Measurements from ENCODE around the gene SLC22A16.

SLC22A16 gene

DNA sequence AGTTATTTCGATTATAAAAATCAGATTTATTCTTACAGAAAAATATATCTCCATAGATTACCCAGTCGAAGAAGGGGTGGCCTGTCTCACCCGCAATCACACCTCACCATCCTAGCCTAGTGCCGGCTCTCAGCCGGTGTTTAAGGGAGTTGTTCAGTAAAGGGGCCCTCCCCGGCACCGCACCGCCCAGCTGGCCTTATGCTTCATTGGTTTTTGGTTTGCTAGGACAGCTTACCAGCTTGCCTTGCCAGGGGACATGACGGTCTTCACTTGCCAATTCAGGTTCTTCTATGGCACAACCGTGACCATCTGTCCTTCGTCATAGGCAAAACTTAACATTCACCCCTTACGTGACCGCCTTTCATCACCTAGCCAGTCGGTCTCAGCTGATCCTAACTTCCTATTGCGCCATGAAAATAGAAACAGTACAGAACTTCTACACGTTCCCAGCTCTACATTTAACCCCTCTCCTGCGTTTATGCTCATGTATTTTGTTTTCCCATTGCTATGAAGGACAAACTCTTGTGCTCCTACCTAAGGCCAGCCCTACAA lies 44.7 kb upstream of the SLC22A16 start:
- no peaks in the 10 kb centered on the region for H3K27me3 ChIP-seq (replicated peaks; ENCODE audit: control insufficient read depth, insufficient read depth, low read length)
- DNase-seq (ENCODE audit: extremely low read depth, insufficient read length): no peak
- H3K36me3 ChIP-seq (ENCODE audit: control insufficient read depth, insufficient read depth, low read length): no peaks in the 10 kb centered on the region
- no peak for TF ChIP-seq CTCF (IDR thresholded peaks at IDR 0.05; ENCODE audit: insufficient read depth, low read length, poor library complexity, severe bottlenecking)
- no peak overlapping the region for H3K4me3 ChIP-seq (replicated peaks; ENCODE audit: low read depth, low read length)

- Histone ChIP-seq H3K36me3 (ENCODE audit: control insufficient read depth, insufficient read depth, low read length) (no peaks in the 10 kb centered on the region), H3K4me3 (replicated peaks; ENCODE audit: low read depth, low read length) (no peak overlapping the region), H3K27me3 (replicated peaks; ENCODE audit: control insufficient read depth, insufficient read depth, low read length) (no peaks in the 10 kb centered on the region)
- DNase-seq (ENCODE audit: extremely low read depth, insufficient read length): no peak
- no peak for TF ChIP-seq CTCF (IDR thresholded peaks at IDR 0.05; ENCODE audit: insufficient read depth, low read length, poor library complexity, severe bottlenecking)
Measured at GRCh38 chr6:110520209-110520965, 44.0 kb upstream of the SLC22A16 start.

DNA sequence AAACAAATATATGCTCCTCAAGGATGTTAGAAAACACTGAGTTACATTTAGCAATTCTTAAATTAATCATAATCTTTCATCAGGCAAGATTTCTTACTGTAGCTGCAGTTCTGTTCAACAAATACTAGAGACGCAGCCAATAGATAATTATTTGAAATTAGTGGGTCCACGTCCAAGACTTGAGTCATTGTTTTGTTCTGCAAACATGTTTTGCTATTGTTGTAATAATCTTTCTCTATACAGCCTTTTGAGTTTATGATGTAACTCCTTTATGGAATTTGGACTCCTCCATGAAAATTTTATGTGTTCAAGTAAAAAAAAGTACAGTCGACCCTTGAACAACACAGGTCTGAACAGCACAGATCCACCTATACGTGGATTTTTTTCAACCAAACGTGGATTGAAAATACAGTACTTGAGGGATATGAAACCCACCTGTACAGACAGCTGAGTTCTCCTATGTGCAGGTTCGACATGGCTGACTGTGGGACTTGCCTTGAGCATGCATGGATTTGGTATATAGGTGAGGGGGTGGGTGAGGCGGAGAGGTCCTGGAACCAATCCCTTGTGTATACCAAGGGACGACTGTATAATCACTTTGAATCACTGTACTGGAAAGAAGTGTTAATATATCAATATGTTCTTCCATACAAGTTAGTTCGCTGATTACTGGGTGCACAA lies 41.3 kb upstream of the SLC22A16 start:
- no peak overlapping the region for H3K4me3 ChIP-seq (replicated peaks; ENCODE audit: low read depth, low read length)
- DNase-seq (ENCODE audit: extremely low read depth, insufficient read length): no peak
- H3K27me3 ChIP-seq (replicated peaks; ENCODE audit: control insufficient read depth, insufficient read depth, low read length): no peaks in the 10 kb centered on the region
- no peak for TF ChIP-seq CTCF (IDR thresholded peaks at IDR 0.05; ENCODE audit: insufficient read depth, low read length, poor library complexity, severe bottlenecking)
- H3K36me3 ChIP-seq (ENCODE audit: control insufficient read depth, insufficient read depth, low read length): no peaks in the 10 kb centered on the region

DNA sequence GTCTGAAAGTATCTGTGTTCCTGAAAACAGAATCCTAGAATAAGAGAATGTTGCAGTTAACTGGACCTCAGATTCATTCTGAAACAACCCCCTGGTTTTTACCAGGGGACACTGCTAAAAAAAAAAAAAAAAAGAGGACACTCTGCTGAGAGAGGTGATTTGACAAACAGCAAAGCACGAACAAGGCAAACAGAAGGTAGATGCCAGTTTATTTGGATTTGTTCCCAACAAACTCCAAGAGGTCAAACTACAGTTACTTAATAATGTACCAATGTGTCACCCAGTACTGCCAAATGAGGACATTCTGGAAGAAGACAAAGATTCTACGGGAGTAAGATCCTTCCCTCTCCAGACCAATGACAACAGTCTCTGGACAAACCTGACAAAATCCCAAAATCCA lies 40.6 kb upstream of the SLC22A16 start:
- Histone ChIP-seq H3K27me3 (replicated peaks; ENCODE audit: control insufficient read depth, insufficient read depth, low read length) (no peaks in the 10 kb centered on the region), H3K4me3 (replicated peaks; ENCODE audit: low read depth, low read length) (no peak overlapping the region), H3K36me3 (ENCODE audit: control insufficient read depth, insufficient read depth, low read length) (no peaks in the 10 kb centered on the region)
- no peak for TF ChIP-seq CTCF (IDR thresholded peaks at IDR 0.05; ENCODE audit: insufficient read depth, low read length, poor library complexity, severe bottlenecking)
- DNase-seq (ENCODE audit: extremely low read depth, insufficient read length): no peak

DNA sequence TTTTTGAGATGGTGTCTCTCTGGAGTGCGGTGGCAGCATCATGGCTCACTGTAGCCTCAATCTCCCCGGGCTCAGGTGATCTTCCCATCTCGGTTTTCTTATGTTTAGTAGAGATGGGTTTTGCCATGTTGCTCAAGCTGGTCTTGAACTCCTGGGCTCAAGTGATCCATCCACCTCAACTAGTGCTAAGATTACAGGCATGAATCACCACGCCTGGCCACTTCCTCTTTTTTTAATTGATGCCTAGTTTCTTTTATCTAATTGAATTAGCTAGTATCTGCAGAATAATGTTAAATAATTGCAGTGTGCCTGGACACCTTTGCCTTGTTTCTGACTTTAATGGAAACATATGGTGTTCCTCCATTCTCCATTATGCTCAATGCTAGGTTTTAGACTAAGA lies 38.4 kb upstream of the SLC22A16 start:
- H3K27me3 ChIP-seq (replicated peaks; ENCODE audit: control insufficient read depth, insufficient read depth, low read length): no peaks in the 10 kb centered on the region; the same call in 1 of the 2 replicates
- H3K4me3 ChIP-seq (replicated peaks; ENCODE audit: low read depth, low read length): no peak overlapping the region
- no peak for TF ChIP-seq CTCF (IDR thresholded peaks at IDR 0.05; ENCODE audit: insufficient read depth, low read length, poor library complexity, severe bottlenecking)
- DNase-seq (ENCODE audit: extremely low read depth, insufficient read length): no peak
- H3K36me3 ChIP-seq (ENCODE audit: control insufficient read depth, insufficient read depth, low read length): no peaks in the 10 kb centered on the region

All from GM06990 (cell line).